HepG2 (cell line): ENCODE measurements around the gene PPAT. TPM values are rescaled to one million over a fixed set of nuclear protein-coding genes. Genes with fewer than 3 reads are reported as not detected.

ENCODE experiments used
- ATAC-seq: fragments of 200-7000 bp; cut with Tn5 transposase; 3 replicates; pipeline ENCODE4 v1.9.1; 2020; ENCODE audit warnings: mild to moderate bottlenecking, moderate library complexity
- BruUV-seq: library from RNA; stranded (reverse); fragments of 400-500 nt; replicated peaks from 2 replicates; lab custom pipeline; 2021; lab: Mats Ljungman, UMichigan
- CTCF ChIA-PET: fragments of 300-600 bp; formaldehyde crosslinking; extraction: SDS; loops from one replicate; lab custom pipeline; 2021; ENCODE audit warnings: low total read pairs, inconsistent platforms, low intra/inter-chr PET ratio; lab: Yijun Ruan, JAX
- POLR2A ChIA-PET: fragments of 350-600 bp; sonication (Branson Sonifier 250); formaldehyde crosslinking; loops from one replicate; lab custom pipeline; 2020; ENCODE audit warnings: antibody characterized with exemption, inconsistent platforms; lab: Yijun Ruan, JAX
- DNase-seq: peaks from one replicate; pipeline ENCODE4 v3.0.0-alpha.2; 2015; ENCODE audit warnings: low spot score
- FAIRE-seq: peaks from 3 replicates; lab custom pipeline; 2011; peaks lifted over from hg19 to GRCh38; lab: Jason Lieb, UNC
- H2AFZ ChIP-seq: one replicate; pipeline ENCODE4 v1.6.1; 2011; ENCODE audit warnings: low read length, inconsistent platforms
- H3K27ac ChIP-seq: fragments of 300-600 bp; 3 replicates; pipeline ENCODE4 v1.8.0; 2011; ENCODE audit warnings: mixed run types, mild to moderate bottlenecking, mixed read lengths, low read length, inconsistent platforms; ENCODE audit not compliant: insufficient read depth; ENCODE audit errors: extremely low read length
- H3K27me3 ChIP-seq, 2 experiments: fragments of 200-600 bp in 1 of 2; 2 replicates in 1 of 2; 3 replicates in 1 of 2; pipeline versions ENCODE4 v1.6.0 to v1.8.0; 2011; ENCODE audit warnings: low read length in 2 of 2, mild to moderate bottlenecking in 2 of 2, moderate library complexity in 2 of 2, inconsistent platforms in 1 of 2; ENCODE audit not compliant: insufficient read depth in 2 of 2, control insufficient read depth in 1 of 2
- H3K36me3 ChIP-seq, 2 experiments: fragments of 200-600 bp in 1 of 2; replicated peaks in 1 of 2; 2 replicates in 1 of 2; 3 replicates in 1 of 2; pipeline versions ENCODE4 v1.5.1 to v1.8.0; 2011; ENCODE audit warnings: low read length in 2 of 2, inconsistent platforms in 1 of 2; ENCODE audit not compliant: insufficient read depth in 2 of 2, control insufficient read depth in 1 of 2
- H3K4me1 ChIP-seq: 2 replicates; pipeline ENCODE4 v1.5.1; 2012; ENCODE audit warnings: low read length, inconsistent platforms; ENCODE audit not compliant: insufficient read depth
- H3K4me2 ChIP-seq: 2 replicates; pipeline ENCODE4 v1.6.0; 2011; ENCODE audit warnings: low read depth, low read length, inconsistent platforms
- H3K4me3 ChIP-seq, 3 experiments: fragments of 200-600 bp in 1 of 3; sonication (generic), shearing (Covaris generic) in 1 of 3; replicated peaks in 1 of 3; 2 replicates each; pipeline ENCODE4 v1.5.1; 2011 to 2016; ENCODE audit warnings: low read length in 3 of 3, inconsistent platforms in 2 of 3, low read depth in 2 of 3, mild to moderate bottlenecking in 2 of 3, control low read depth in 1 of 3, mixed read lengths in 1 of 3; ENCODE audit not compliant: insufficient read depth in 1 of 3
- H3K79me2 ChIP-seq: one replicate; pipeline ENCODE4 v1.6.1; 2011; ENCODE audit warnings: low read length, inconsistent platforms; ENCODE audit not compliant: insufficient read depth
- H3K9ac ChIP-seq: 2 replicates; pipeline ENCODE4 v1.6.0; 2011; ENCODE audit warnings: mild to moderate bottlenecking, low read depth, low read length, inconsistent platforms; ENCODE audit not compliant: insufficient read depth
- H3K9me3 ChIP-seq: 2 replicates; pipeline ENCODE4 v1.5.1; 2012; ENCODE audit warnings: mild to moderate bottlenecking, low read length
- H4K20me1 ChIP-seq: 2 replicates; pipeline ENCODE4 v1.6.0; 2011; ENCODE audit warnings: inconsistent platforms, mild to moderate bottlenecking, low read length, moderate library complexity; ENCODE audit not compliant: insufficient read depth
- CEBPB ChIP-seq: IDR thresholded peaks from 2 replicates; pipeline ENCODE4 v1.6.1; 2011; ENCODE audit warnings: low read depth, low read length, improper control_type of control experiment, borderline replicate concordance
- HNRNPLL ChIP-seq: fragments of 200-400 bp; formaldehyde crosslinking; IDR thresholded peaks from 2 replicates; pipeline ENCODE4 v1.6.1; 2017; ENCODE audit warnings: mild to moderate bottlenecking, low read depth, low read length; ENCODE audit not compliant: poor library complexity, severe bottlenecking
- IRF1 ChIP-seq: sonication (generic); formaldehyde crosslinking; IDR thresholded peaks from 2 replicates; pipeline ENCODE4 v1.4.0; 2020; ENCODE audit warnings: low read depth, mild to moderate bottlenecking, missing genetic modification reagents
- MATR3 ChIP-seq: sonication (generic); formaldehyde crosslinking; IDR thresholded peaks from 2 replicates; pipeline ENCODE4 v1.4.0; 2020; ENCODE audit warnings: missing genetic modification reagents
- SETDB1 ChIP-seq: sonication (generic); formaldehyde crosslinking; IDR thresholded peaks from 2 replicates; pipeline ENCODE4 v1.5.1; 2020; ENCODE audit warnings: missing genetic modification reagents, mild to moderate bottlenecking, borderline replicate concordance
- SIN3A ChIP-seq: IDR thresholded peaks from 2 replicates; pipeline ENCODE4 v1.6.1; 2011; ENCODE audit warnings: low read depth, mild to moderate bottlenecking, control low read depth, low read length, borderline replicate concordance
- SIX4 ChIP-seq: sonication (generic); formaldehyde crosslinking; IDR thresholded peaks from 2 replicates; pipeline ENCODE4 v1.4.0; 2020; ENCODE audit warnings: missing genetic modification reagents
- TFAP4 ChIP-seq: sonication (generic); IDR thresholded peaks from 2 replicates; pipeline ENCODE4 v1.6.1; 2016; ENCODE audit warnings: low read depth, borderline replicate concordance
- WGBS: methylation state at CpG from one replicate; pipeline ENCODE4 v1.1.6; 2017; ENCODE audit warnings: low lambda C conversion rate; 5-methylcytosine and 5-hydroxymethylcytosine counted together
- in situ Hi-C: cut with HindIII; loops from 2 replicates; pipeline ENCODE4 v1.10.0; 2017; ENCODE audit warnings: low pct_unique_long_range_greater_than_20kb; ENCODE audit not compliant: extremely low pct_ligation_motif_present
- intact Hi-C: fragments of 100-400 bp; cut with micrococcal nuclease; formaldehyde crosslinking; loops from one replicate; pipeline ENCODE4 v1.10.0; 2022; ENCODE audit not compliant: unreplicated experiment
- polyA plus RNA-seq, 8 experiments: library from polyadenylated mRNA; depleted of rRNA in 3 of 8; stranded (reverse) in 7 of 8; unstranded in 1 of 8; fragments of >200 nt; fragmentation: Illumina TruSeq in 4 of 8; extraction: Trizol in 4 of 8; gene quantifications; 2 replicates each; pipeline versions ENCODE4 v1.2.1 to v1.2.3, GENCODE V29; 2011 to 2016; ENCODE audit warnings: low read depth in 4 of 8, missing spikeins in 1 of 8, mixed read lengths in 1 of 8; ENCODE audit not compliant: insufficient read depth in 1 of 8
- total RNA-seq, 5 experiments: library from RNA; depleted of rRNA; stranded (reverse); fragments of >200 nt; fragmentation: Illumina TruSeq; extraction: Trizol; gene quantifications; 2 replicates each; pipeline ENCODE4 v1.2.3, GENCODE V29; 2016; ENCODE audit warnings: low read depth in 1 of 5

Gene PPAT
- total and polyA plus RNA-seq, 2 of the 13 experiments (the other 11 are each of a cell fraction or from before 2014, with no cell fraction given): 16.9 to 62.6 TPM

- no peak for DNase-seq
- ChIA-PET CTCF (no interaction called here), POLR2A (no interaction called here)
- no peak for ATAC-seq
- in situ Hi-C loops: no loop called here
- peaks cover 29% of the 10 kb centered on the region for H3K79me2 ChIP-seq
- intact Hi-C loops: no loop called here
- H3K27me3 ChIP-seq: no peaks in the 10 kb centered on the region
- H3K4me3 ChIP-seq: no peak overlapping the region
- H3K36me3 ChIP-seq: peaks cover 9 to 59% of the 10 kb centered on the region in 2 experiments
- peaks cover 26% of the 10 kb centered on the region for H3K4me1 ChIP-seq
- BruUV-seq: no TSS peak
- no peak overlapping the region for H3K9ac ChIP-seq
- no peak for FAIRE-seq
- H3K27ac ChIP-seq: no peak overlapping the region
- no peak for TF ChIP-seq SIX4 (CRISPR knock-in tag)
- TF ChIP-seq IRF1: no peak
- no peak for TF ChIP-seq TFAP4
- TF ChIP-seq SIN3A: no peak
- no peak overlapping the region for H3K4me2 ChIP-seq
- no peaks in the 10 kb centered on the region for H3K9me3 ChIP-seq
- H4K20me1 ChIP-seq: peaks cover 18% of the 10 kb centered on the region; the same call in 1 of the 2 replicates
- no peak overlapping the region for H2AFZ ChIP-seq
Observed at GRCh38 chr4:56448301-56448700, 12.9 kb upstream of the PPAT start.

GRCh38 chr4:56445699-56446098 is 10.3 kb upstream of the PPAT start:
- no TSS peak for BruUV-seq
- POLR2A ChIA-PET: interaction anchor here (1.8 kb wide), 1 partner anchor 10 kb away, joined by 21 read pairs; the partner anchor contains the start of genes PAICS and PPAT

More at GRCh38 chr4:56445699-56446098, 10.3 kb upstream of the PPAT start:
- no peak overlapping the region for H3K9ac ChIP-seq
- no peak for DNase-seq
- peaks cover 10 to 62% of the 10 kb centered on the region in 2 experiments for H3K36me3 ChIP-seq
- in situ Hi-C loops: no loop called here
- H3K9me3 ChIP-seq: no peaks in the 10 kb centered on the region
- peaks cover 52% of the 10 kb centered on the region for H3K4me1 ChIP-seq
- H4K20me1 ChIP-seq: peaks cover 36% of the 10 kb centered on the region
- 100% methylated on average over 1 of the region's 1 CpG for WGBS
- no peaks in the 10 kb centered on the region for H3K27me3 ChIP-seq
- intact Hi-C loops: no loop called here
- peaks cover 55% of the 10 kb centered on the region for H3K79me2 ChIP-seq
- TF ChIP-seq CEBPB (0 out of 2 replicates have a peak, but pooled peaks have one; percentile 1), HNRNPLL (no peak), MATR3 (CRISPR knock-in tag) (no peak), SETDB1 (CRISPR knock-in tag) (no peak)
- no peak overlapping the region; the same call in 1 of the 2 replicates for H3K4me2 ChIP-seq
- H3K27ac ChIP-seq: no peak overlapping the region
- no peak for ATAC-seq
- CTCF ChIA-PET: no interaction called here
- no peak overlapping the region for H2AFZ ChIP-seq
- no peak overlapping the region for H3K4me3 ChIP-seq
- FAIRE-seq: no peak
